ENCODE measurements around the gene ATP9B. TPM values are rescaled to one million over a fixed set of nuclear protein-coding genes. Genes with fewer than 3 reads are reported as not detected.

Gene ATP9B
- total and polyA plus RNA-seq, 10 of the 15 experiments (the other 5 are each of a cell fraction or from before 2014, with no cell fraction given): 0.74 to 20.7 (median 12.9) TPM

DNA sequence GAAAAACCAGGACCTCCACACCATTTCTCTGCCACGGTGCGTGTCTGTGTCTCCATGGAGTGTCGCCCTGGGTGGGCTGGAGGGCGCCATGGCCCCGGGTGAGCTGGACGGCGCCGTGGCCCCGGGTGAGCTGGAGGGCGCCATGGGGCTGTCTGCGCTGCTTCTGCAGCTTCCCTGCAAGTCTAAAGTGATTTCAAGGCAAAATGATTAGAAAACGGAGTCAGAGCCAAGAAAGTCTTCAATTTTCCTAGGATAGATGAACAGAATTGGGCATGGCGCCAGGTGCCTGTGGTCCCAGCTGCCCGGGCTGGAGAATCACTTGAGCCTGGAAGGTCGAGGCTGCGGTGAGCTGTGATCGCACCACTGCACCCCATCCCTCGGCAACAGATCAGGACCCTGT lies 298.8 kb downstream of the ATP9B start (continued):
- TF ChIP-seq, protein P1, sequence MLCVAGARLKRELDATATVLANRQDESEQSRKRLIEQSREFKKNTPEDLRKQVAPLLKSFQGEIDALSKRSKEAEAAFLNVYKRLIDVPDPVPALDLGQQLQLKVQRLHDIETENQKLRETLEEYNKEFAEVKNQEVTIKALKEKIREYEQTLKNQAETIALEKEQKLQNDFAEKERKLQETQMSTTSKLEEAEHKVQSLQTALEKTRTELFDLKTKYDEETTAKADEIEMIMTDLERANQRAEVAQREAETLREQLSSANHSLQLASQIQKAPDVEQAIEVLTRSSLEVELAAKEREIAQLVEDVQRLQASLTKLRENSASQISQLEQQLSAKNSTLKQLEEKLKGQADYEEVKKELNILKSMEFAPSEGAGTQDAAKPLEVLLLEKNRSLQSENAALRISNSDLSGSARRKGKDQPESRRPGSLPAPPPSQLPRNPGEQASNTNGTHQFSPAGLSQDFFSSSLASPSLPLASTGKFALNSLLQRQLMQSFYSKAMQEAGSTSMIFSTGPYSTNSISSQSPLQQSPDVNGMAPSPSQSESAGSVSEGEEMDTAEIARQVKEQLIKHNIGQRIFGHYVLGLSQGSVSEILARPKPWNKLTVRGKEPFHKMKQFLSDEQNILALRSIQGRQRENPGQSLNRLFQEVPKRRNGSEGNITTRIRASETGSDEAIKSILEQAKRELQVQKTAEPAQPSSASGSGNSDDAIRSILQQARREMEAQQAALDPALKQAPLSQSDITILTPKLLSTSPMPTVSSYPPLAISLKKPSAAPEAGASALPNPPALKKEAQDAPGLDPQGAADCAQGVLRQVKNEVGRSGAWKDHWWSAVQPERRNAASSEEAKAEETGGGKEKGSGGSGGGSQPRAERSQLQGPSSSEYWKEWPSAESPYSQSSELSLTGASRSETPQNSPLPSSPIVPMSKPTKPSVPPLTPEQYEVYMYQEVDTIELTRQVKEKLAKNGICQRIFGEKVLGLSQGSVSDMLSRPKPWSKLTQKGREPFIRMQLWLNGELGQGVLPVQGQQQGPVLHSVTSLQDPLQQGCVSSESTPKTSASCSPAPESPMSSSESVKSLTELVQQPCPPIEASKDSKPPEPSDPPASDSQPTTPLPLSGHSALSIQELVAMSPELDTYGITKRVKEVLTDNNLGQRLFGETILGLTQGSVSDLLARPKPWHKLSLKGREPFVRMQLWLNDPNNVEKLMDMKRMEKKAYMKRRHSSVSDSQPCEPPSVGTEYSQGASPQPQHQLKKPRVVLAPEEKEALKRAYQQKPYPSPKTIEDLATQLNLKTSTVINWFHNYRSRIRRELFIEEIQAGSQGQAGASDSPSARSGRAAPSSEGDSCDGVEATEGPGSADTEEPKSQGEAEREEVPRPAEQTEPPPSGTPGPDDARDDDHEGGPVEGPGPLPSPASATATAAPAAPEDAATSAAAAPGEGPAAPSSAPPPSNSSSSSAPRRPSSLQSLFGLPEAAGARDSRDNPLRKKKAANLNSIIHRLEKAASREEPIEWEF (IDR thresholded peaks at IDR 0.05; ENCODE audit: insufficient replicate concordance, low read depth, low read length): no peak
- TF ChIP-seq ZBTB4 (CRISPR knock-in tag; IDR thresholded peaks at IDR 0.05) (no peak), IRF4 (IDR thresholded peaks at IDR 0.05; ENCODE audit: low read depth, low read length) (no peak), ZBTB40 (IDR thresholded peaks at IDR 0.05; ENCODE audit: borderline replicate concordance) (no peak), SP1 (IDR thresholded peaks at IDR 0.05; ENCODE audit: low read depth, low read length) (no peak)
